Jurkat, Clone E6-1 (cell line): Measurements from ENCODE around the gene GHR.

Source experiments
- DNase-seq: peaks from one replicate; pipeline ENCODE4 v3.0.0-alpha.2; 2011; ENCODE audit warnings: low read depth, low spot score
- H3K4me3 ChIP-seq: 2 replicates; pipeline ENCODE4 v1.5.1; 2011; ENCODE audit warnings: mild to moderate bottlenecking, low read length, control low read depth, moderate library complexity

The GHR gene

GRCh38 chr5:42586625-42587024, 163.4 kb downstream of the GHR start:
- H3K4me3 ChIP-seq, result no peak overlapping the region
- DNase-seq, result no peak

- no peak overlapping the region for H3K4me3 ChIP-seq
- no peak for DNase-seq
Observed at GRCh38 chr5:42587096-42587723, 164.0 kb downstream of the GHR start.

- no peak overlapping the region for H3K4me3 ChIP-seq
- no peak for DNase-seq
Observed at GRCh38 chr5:42590566-42590965, 167.3 kb downstream of the GHR start.

GRCh38 chr5:42591015-42591414, 167.8 kb downstream of the GHR start:
- peak; percentile 35 for DNase-seq
- no peak overlapping the region for H3K4me3 ChIP-seq

GRCh38 chr5:42592401-42593140, 169.3 kb downstream of the GHR start:
- H3K4me3 ChIP-seq, result no peak overlapping the region
- DNase-seq, result no peak

- DNase-seq, result no peak
- H3K4me3 ChIP-seq, result no peak overlapping the region
Observed at GRCh38 chr5:42593591-42593990, 170.4 kb downstream of the GHR start.

GRCh38 chr5:42595597-42595996, 172.4 kb downstream of the GHR start:
- DNase-seq, result no peak
- no peak overlapping the region for H3K4me3 ChIP-seq

GRCh38 chr5:42596817-42597216, 173.6 kb downstream of the GHR start:
- H3K4me3 ChIP-seq, result no peak overlapping the region
- no peak for DNase-seq

- no peak overlapping the region for H3K4me3 ChIP-seq
- DNase-seq, result no peak
Observed at GRCh38 chr5:42597318-42597937, 174.2 kb downstream of the GHR start.

- DNase-seq, result no peak
Observed at GRCh38 chr5:42598311-42598710, 175.1 kb downstream of the GHR start.

GRCh38 chr5:42599106-42599505, 175.9 kb downstream of the GHR start:
- DNase-seq, result no peak
- no peak overlapping the region for H3K4me3 ChIP-seq

More at GRCh38 chr5:42598311-42598710, 175.1 kb downstream of the GHR start:
- H3K4me3 ChIP-seq, result no peak overlapping the region

- no peak overlapping the region for H3K4me3 ChIP-seq
- DNase-seq, result no peak
Observed at GRCh38 chr5:42600441-42600840, 177.2 kb downstream of the GHR start.

- no peak overlapping the region for H3K4me3 ChIP-seq
- DNase-seq, result no peak
Observed at GRCh38 chr5:42604171-42604711, 181.0 kb downstream of the GHR start.

- DNase-seq, result no peak
- no peak overlapping the region for H3K4me3 ChIP-seq
Observed at GRCh38 chr5:42605490-42605889, 182.3 kb downstream of the GHR start.

GRCh38 chr5:42606464-42606869, 183.2 kb downstream of the GHR start:
- no peak for DNase-seq
- H3K4me3 ChIP-seq, result no peak overlapping the region

- no peak for DNase-seq
- no peak overlapping the region for H3K4me3 ChIP-seq
Observed at GRCh38 chr5:42611437-42611836, 188.2 kb downstream of the GHR start.

- no peak overlapping the region for H3K4me3 ChIP-seq
- DNase-seq, result no peak
Observed at GRCh38 chr5:42612750-42613366, 189.6 kb downstream of the GHR start.

GRCh38 chr5:42614509-42614908, 191.3 kb downstream of the GHR start:
- H3K4me3 ChIP-seq, result no peak overlapping the region
- no peak for DNase-seq

GRCh38 chr5:42620579-42621216, 197.5 kb downstream of the GHR start:
- H3K4me3 ChIP-seq, result no peak overlapping the region
- no peak for DNase-seq
